ENCODE measurements around the gene AIG1.

GRCh38 chr6:143079325-143079640 is 18.6 kb downstream of the AIG1 start:
- TF ChIP-seq CTCF (conservative IDR thresholded peaks at IDR 0.05; ENCODE audit: low read depth, low read length) (no peak), EZH2 (IDR thresholded peaks at IDR 0.05; ENCODE audit: borderline replicate concordance, low read depth, low read length, poor library complexity, severe bottlenecking) (no peak)

All from A673 (cell line).